Upper lobe of left lung (tissue), 6 donors: ENCODE measurements around the gene CAMKK2. TPM values are rescaled to one million over a fixed set of nuclear protein-coding genes. Genes with fewer than 3 reads are reported as not detected.

Experiments used
- ATAC-seq, 2 donors: fragments of 200-7000 bp; cut with Tn5 transposase; one replicate each; pipeline ENCODE4 v1.9.1; 2022; ENCODE audit warnings: mild to moderate bottlenecking in 2 of 2, moderate library complexity in 2 of 2; ENCODE audit not compliant: low FRiP score in 2 of 2
- DNase-seq, 2 donors: peaks; one replicate each; pipeline ENCODE4 v3.0.0-alpha.2; 2019 to 2020
- H3K27ac ChIP-seq, 4 donors: fragments of 200-600 bp; sonication (generic); one replicate each; pipeline ENCODE4 v1.5.1; 2016 to 2019
- H3K27me3 ChIP-seq, 4 donors: fragments of 200-600 bp; sonication (generic); one replicate each; pipeline ENCODE4 v1.5.1; 2017 to 2019
- H3K36me3 ChIP-seq, 4 donors: fragments of 200-600 bp; sonication (generic); one replicate each; pipeline ENCODE4 v1.5.1; 2016 to 2019
- H3K4me1 ChIP-seq, 4 donors: fragments of 200-600 bp; sonication (generic); one replicate each; pipeline ENCODE4 v1.5.1; 2018 to 2019
- H3K4me3 ChIP-seq, 4 donors: fragments of 200-600 bp; sonication (generic); one replicate each; pipeline ENCODE4 v1.5.1; 2017 to 2019; ENCODE audit warnings: mild to moderate bottlenecking in 2 of 4, moderate library complexity in 1 of 4
- H3K9me3 ChIP-seq, 4 donors: fragments of 200-600 bp; sonication (generic); one replicate each; pipeline ENCODE4 v1.5.1; 2018 to 2019
- CTCF ChIP-seq, 6 experiments: fragments of 450-650 bp in 4 of 6; fragments of 200-600 bp in 2 of 6; sonication (generic) in 2 of 6; IDR thresholded peaks; one replicate each; pipeline ENCODE4 v1.5.1; 2016 to 2019; ENCODE audit warnings: antibody characterized with exemption in 6 of 6
- EP300 ChIP-seq, 4 donors: sonication (generic); formaldehyde crosslinking; IDR thresholded peaks; one replicate each; pipeline ENCODE4 v1.5.1; 2017; ENCODE audit warnings: antibody characterized with exemption in 4 of 4, control low read depth in 2 of 4
- POLR2A ChIP-seq, 4 donors: fragments of 450-650 bp; IDR thresholded peaks; one replicate each; pipeline ENCODE4 v1.5.1; 2016 to 2017; ENCODE audit warnings: antibody characterized with exemption in 4 of 4, mild to moderate bottlenecking in 2 of 4
- POLR2AphosphoS5 ChIP-seq, 2 donors: sonication (generic); formaldehyde crosslinking; IDR thresholded peaks; one replicate each; pipeline ENCODE4 v1.5.1; 2017; ENCODE audit warnings: antibody characterized with exemption in 2 of 2
- WGBS, 2 donors: methylation state at CpG; one replicate each; pipeline ENCODE4 v1.1.5; 2017 to 2018; 5-methylcytosine and 5-hydroxymethylcytosine counted together
- total RNA-seq, 6 donors: library from RNA; depleted of rRNA in 4 of 6; stranded (reverse); fragments of >200 nt in 4 of 6; gene quantifications; one replicate each; pipeline versions ENCODE4 v1.1.0 to v1.2.1, GENCODE V29; 2016 to 2021
- donor health status: DM: no; HTN: no; CAD: no; lungs with moderate emphysema.
- donor health status: DM: no; HTN: yes; CAD: no; lungs with severe emphysema.

Gene CAMKK2
- total RNA-seq, 6 donors from 2014 or later = 27.7 to 63.9 (median 41.7) TPM

- Histone ChIP-seq H3K36me3 (peaks cover 15 to 100% (median 63%) of the 10 kb centered on the region in 4 donors), H3K4me3 (no peak overlapping the region), H3K27me3 (no peaks in the 10 kb centered on the region), H3K4me1 (peaks cover 0 to 14% (median 7%) of the 10 kb centered on the region in 4 donors), H3K9me3 (no peaks in the 10 kb centered on the region), H3K27ac (no peak overlapping the region)
- DNase-seq (no peak), ATAC-seq (no peak)
- TF ChIP-seq CTCF (IDR thresholded peaks at IDR 0.05) (no peak), EP300 (IDR thresholded peaks at IDR 0.05) (no peak), POLR2AphosphoS5 (IDR thresholded peaks at IDR 0.05) (no peak)
- WGBS, 2 donors = 94 to 100% methylated on average over 4 of the region's 4 CpGs
These were observed 32.1 kb upstream of the CAMKK2 start for GRCh38 chr12:121328620-121329019.

DNA sequence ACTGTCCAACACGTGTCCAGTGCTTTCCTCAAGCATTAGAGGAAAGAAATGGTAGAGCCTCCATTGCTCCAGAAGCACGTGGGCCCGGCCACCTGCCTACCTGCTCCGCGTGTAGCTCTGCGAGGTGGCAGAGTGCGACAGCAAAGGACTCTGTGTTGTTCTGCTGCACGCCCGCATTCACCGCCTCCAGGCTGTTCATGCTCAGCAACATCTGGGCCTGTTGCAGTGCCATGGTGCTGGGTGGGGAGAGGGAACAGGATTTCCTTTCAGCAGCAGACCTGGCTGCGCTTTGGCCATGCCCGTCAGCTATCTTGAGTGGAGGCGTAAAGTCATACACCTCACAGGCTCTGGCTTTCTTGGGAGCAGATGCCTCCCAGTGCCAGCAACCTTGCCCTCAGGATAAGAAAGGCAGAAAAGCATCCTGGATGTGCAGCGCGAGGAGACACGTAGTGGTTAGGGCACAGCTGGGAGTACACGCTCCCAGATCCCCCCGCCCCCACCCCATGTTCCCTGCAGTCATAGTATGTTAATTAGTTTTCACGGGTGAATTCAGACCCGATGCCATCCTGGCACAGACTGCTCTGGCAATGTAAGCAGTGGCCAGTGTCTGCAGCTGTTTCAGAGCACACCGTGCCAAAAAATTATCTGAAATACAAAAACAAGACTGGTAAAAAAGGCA lies 30.6 kb upstream of the CAMKK2 start:
- 62 to 67% methylated on average over 13 to 21 of the region's 21 CpGs for WGBS, 2 donors
- peaks cover 0 to 14% (median 7%) of the 10 kb centered on the region in 4 donors for H3K4me1 ChIP-seq
- H3K4me3 ChIP-seq = no peak overlapping the region
- ATAC-seq = peak in 1 of 2 donors; percentile 46
- H3K9me3 ChIP-seq = no peaks in the 10 kb centered on the region
- no peak overlapping the region for H3K27ac ChIP-seq
- H3K27me3 ChIP-seq = no peaks in the 10 kb centered on the region
- TF ChIP-seq CTCF (IDR thresholded peaks at IDR 0.05) (no peak), POLR2AphosphoS5 (IDR thresholded peaks at IDR 0.05) (no peak)
- H3K36me3 ChIP-seq = peaks cover 15 to 96% (median 68%) of the 10 kb centered on the region in 4 donors
- no peak for DNase-seq

GRCh38 chr12:121325922-121326396 lies 29.4 kb upstream of the CAMKK2 start:
- no peak overlapping the region for H3K27ac ChIP-seq
- no peak overlapping the region for H3K4me3 ChIP-seq
- H3K4me1 ChIP-seq = peaks cover 0 to 14% (median 4%) of the 10 kb centered on the region in 4 donors
- H3K36me3 ChIP-seq = peaks cover 15 to 93% (median 64%) of the 10 kb centered on the region in 4 donors
- H3K27me3 ChIP-seq = no peaks in the 10 kb centered on the region
- peak in 1 of 2 donors; percentile 22 for DNase-seq
- H3K9me3 ChIP-seq = no peaks in the 10 kb centered on the region
- 45 to 54% methylated on average over 5 of the region's 5 CpGs for WGBS, 2 donors
- TF ChIP-seq CTCF (IDR thresholded peaks at IDR 0.05) (no peak), POLR2AphosphoS5 (IDR thresholded peaks at IDR 0.05) (no peak), EP300 (IDR thresholded peaks at IDR 0.05) (no peak), POLR2A (IDR thresholded peaks at IDR 0.05) (no peak)
- no peak for ATAC-seq

GRCh38 chr12:121323908-121324307 lies 27.4 kb upstream of the CAMKK2 start:
- no peaks in the 10 kb centered on the region for H3K9me3 ChIP-seq
- H3K4me3 ChIP-seq = no peak overlapping the region
- peaks cover 0 to 14% (median 4%) of the 10 kb centered on the region in 4 donors for H3K4me1 ChIP-seq
- H3K27ac ChIP-seq = no peak overlapping the region
- ATAC-seq = no peak
- no peak for DNase-seq
- no peaks in the 10 kb centered on the region for H3K27me3 ChIP-seq
- TF ChIP-seq POLR2A (IDR thresholded peaks at IDR 0.05) = no peak
- TF ChIP-seq EP300 (IDR thresholded peaks at IDR 0.05) = no peak
- TF ChIP-seq POLR2AphosphoS5 (IDR thresholded peaks at IDR 0.05) = no peak
- no peak for TF ChIP-seq CTCF (IDR thresholded peaks at IDR 0.05)
- peaks cover 12 to 93% (median 55%) of the 10 kb centered on the region in 4 donors for H3K36me3 ChIP-seq
- WGBS, 2 donors = 92% methylated on average over 3 of the region's 3 CpGs

DNA sequence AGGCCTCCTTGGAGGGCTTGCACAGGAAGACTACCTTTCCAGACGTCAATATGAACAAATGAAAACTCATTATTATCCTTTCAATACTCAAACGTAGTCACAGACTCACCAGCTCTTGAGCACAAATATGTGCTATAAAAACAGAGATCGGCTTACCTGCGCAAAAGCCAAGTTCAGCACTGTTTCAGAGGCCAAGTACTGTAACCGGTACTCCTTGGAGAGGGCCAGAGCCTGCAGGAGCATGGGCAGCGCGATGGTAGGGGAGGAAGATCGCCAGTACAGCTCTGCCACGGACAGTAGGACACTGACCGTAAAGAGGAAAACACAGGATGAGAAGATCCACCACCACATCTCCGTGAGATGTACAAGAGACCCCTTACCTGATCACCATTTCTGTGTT lies 21.6 kb upstream of the CAMKK2 start:
- WGBS, 2 donors = 90 to 95% methylated on average over 11 of the region's 11 CpGs
- H3K27ac ChIP-seq = no peak overlapping the region
- ATAC-seq = no peak
- DNase-seq = no peak
- H3K27me3 ChIP-seq = no peaks in the 10 kb centered on the region
- H3K36me3 ChIP-seq = peaks cover 12 to 60% (median 35%) of the 10 kb centered on the region in 4 donors
- no peaks in the 10 kb centered on the region for H3K4me1 ChIP-seq
- no peak overlapping the region for H3K4me3 ChIP-seq
- no peaks in the 10 kb centered on the region for H3K9me3 ChIP-seq
- TF ChIP-seq POLR2A (IDR thresholded peaks at IDR 0.05) (no peak), POLR2AphosphoS5 (IDR thresholded peaks at IDR 0.05) (no peak), CTCF (IDR thresholded peaks at IDR 0.05) (no peak), EP300 (IDR thresholded peaks at IDR 0.05) (no peak)
